ENCODE data around the gene DENND2C.

DENND2C gene

GRCh38 chr1:114668784-114669561, 876 bp downstream of the DENND2C start:
- TF ChIP-seq CTCF (IDR thresholded peaks at IDR 0.05; ENCODE audit: borderline replicate concordance, insufficient read depth, low read depth, low read length): no peak
- peak overlapping the region; percentile 65 for H3K4me3 ChIP-seq (ENCODE audit: low read depth, low read length)

- TF ChIP-seq CTCF (IDR thresholded peaks at IDR 0.05; ENCODE audit: borderline replicate concordance, insufficient read depth, low read depth, low read length): no peak
- no peak overlapping the region for H3K4me3 ChIP-seq (ENCODE audit: low read depth, low read length)
Observed at GRCh38 chr1:114668373-114668772, 1.5 kb downstream of the DENND2C start.

GRCh38 chr1:114666954-114667353, 2.9 kb downstream of the DENND2C start:
- TF ChIP-seq CTCF (IDR thresholded peaks at IDR 0.05; ENCODE audit: borderline replicate concordance, insufficient read depth, low read depth, low read length): no peak
- H3K4me3 ChIP-seq (ENCODE audit: low read depth, low read length): no peak overlapping the region

- H3K4me3 ChIP-seq (ENCODE audit: low read depth, low read length): no peak overlapping the region
- TF ChIP-seq CTCF (IDR thresholded peaks at IDR 0.05; ENCODE audit: borderline replicate concordance, insufficient read depth, low read depth, low read length): no peak
Observed at GRCh38 chr1:114660238-114660637, 9.6 kb downstream of the DENND2C start.

- TF ChIP-seq CTCF (IDR thresholded peaks at IDR 0.05; ENCODE audit: borderline replicate concordance, insufficient read depth, low read depth, low read length): no peak
Observed at GRCh38 chr1:114651893-114652292, 18.0 kb downstream of the DENND2C start.

GRCh38 chr1:114648503-114648902, 21.3 kb downstream of the DENND2C start:
- TF ChIP-seq CTCF (IDR thresholded peaks at IDR 0.05; ENCODE audit: borderline replicate concordance, insufficient read depth, low read depth, low read length): no peak
- H3K4me3 ChIP-seq (ENCODE audit: low read depth, low read length): no peak overlapping the region

More at GRCh38 chr1:114651893-114652292, 18.0 kb downstream of the DENND2C start:
- H3K4me3 ChIP-seq (ENCODE audit: low read depth, low read length): no peak overlapping the region

- no peak for TF ChIP-seq CTCF (IDR thresholded peaks at IDR 0.05; ENCODE audit: borderline replicate concordance, insufficient read depth, low read depth, low read length)
- H3K4me3 ChIP-seq (ENCODE audit: low read depth, low read length): no peak overlapping the region
Observed at GRCh38 chr1:114641377-114641776, 28.5 kb downstream of the DENND2C start.

Measured in GM12875 (cell line).